ENCODE measurements around the gene MOXD1.
A peak's percentile ranks its signal among the peaks of the same experiment; 100 is the strongest.
"Not testable (repeated sequence)": the region's sequence is repeated elsewhere in the genome, so short reads cannot be mapped to it uniquely, and the experiment has no call there.

MOXD1 gene

DNA sequence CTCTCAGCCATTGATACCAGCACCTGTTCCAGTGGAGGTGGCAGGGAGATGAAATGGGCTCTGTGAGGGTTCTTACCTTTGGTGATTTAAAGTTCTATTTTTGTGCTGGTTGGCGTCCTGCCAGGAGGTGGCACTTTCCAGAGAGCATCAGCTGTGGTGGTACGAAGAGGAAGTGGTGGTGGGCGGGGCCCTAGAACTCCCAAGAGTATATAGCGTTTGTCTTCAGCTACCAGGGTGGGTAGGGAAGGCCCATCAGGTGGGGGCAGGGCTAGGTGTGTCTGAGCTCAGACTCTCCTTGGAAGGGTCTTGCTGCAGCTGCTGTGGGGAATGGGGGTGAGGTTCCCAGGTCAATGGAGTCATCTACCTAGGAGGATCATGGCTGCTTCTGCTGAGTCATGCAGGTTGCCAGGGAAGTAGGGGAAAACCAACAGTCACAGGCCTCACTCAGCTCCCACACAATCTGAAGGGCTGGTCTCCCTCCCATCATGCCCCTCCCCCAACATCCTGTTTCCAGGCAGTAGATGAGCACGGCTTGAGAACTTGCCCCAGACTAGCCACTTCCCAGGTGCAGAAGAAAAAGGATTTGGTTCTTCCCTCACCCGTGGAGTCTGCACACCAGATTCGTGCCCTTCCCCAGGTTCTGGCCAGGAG, 46.6 kb downstream of the MOXD1 start:
- peak in 1 of 3 experiments; percentile 24 for DNase-seq (ENCODE audit: low read depth in 3 of 3)

DNA sequence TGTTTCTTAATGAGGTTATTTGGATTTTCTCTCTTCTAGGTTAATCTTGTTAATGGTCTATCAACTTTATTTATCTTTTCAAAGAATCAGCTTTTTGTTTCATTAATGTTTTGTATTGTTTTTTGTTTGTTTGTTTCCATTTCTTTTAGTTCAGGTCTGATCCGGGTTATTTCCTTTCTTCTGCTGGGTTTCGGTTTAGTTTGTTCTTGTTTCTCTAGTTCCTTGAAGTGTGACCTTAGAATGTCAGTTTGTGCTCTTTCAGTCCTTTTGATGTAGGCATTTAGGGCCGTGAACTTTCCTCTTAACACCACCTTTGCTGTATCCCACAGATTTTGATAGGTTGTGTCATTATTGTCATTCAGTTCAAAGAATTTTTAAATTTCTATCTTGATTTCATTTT, 49.3 kb downstream of the MOXD1 start:
- not testable (repeated sequence) for DNase-seq (ENCODE audit: low read depth in 3 of 3)

DNA sequence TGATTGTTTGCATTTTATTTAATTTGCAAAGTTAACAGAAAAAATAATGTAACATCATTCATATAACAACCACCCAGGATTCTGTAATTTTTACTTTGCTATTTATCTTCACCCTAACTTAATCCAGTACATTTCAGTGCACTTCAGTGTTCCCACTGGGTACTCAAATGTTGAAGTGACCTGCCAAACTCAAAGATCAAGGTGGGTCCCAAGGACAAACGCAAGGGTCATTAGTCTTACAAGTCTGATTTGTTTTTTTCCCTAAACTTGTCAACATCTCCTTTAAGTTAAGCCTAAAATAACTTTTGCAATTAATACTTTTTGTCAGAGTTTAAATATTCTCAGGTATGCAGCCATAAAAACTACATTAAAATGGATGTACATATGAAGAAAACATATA, 53.0 kb downstream of the MOXD1 start:
- DNase-seq (ENCODE audit: low read depth in 3 of 3): no peak

DNA sequence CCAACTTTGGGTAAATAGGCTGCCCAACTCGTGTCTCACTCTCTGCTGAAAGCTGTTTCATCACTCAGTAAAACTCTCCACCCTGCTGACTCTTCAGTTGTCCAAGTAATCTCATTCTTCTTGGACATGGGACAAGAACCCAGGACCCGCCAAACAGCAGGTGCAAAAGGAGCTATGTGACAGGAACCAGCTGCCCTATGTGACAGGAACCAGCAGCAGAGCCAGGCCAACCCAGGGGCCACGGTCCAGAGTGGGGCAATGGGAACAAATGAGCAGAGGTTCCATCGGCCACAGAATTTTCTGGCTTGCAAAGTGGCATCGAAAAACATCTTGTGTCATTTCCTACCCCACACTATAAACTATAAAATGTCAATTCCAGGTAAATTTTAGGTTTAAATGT, 56.5 kb downstream of the MOXD1 start:
- no peak for DNase-seq (ENCODE audit: low read depth in 3 of 3)

GRCh38 chr6:132341646-132342045, 59.6 kb downstream of the MOXD1 start:
- DNase-seq (ENCODE audit: low read depth in 3 of 3): no peak

GRCh38 chr6:132334521-132334885, 66.8 kb downstream of the MOXD1 start:
- no peak for DNase-seq (ENCODE audit: low read depth in 3 of 3)

- no peak for DNase-seq (ENCODE audit: low read depth in 3 of 3)
Measured at GRCh38 chr6:132333639-132334520, 67.4 kb downstream of the MOXD1 start.

GRCh38 chr6:132330759-132331158, 70.5 kb downstream of the MOXD1 start:
- no peak for DNase-seq (ENCODE audit: low read depth in 3 of 3)

GRCh38 chr6:132322398-132322797, 78.9 kb downstream of the MOXD1 start:
- DNase-seq (ENCODE audit: low read depth in 3 of 3): no peak

DNA sequence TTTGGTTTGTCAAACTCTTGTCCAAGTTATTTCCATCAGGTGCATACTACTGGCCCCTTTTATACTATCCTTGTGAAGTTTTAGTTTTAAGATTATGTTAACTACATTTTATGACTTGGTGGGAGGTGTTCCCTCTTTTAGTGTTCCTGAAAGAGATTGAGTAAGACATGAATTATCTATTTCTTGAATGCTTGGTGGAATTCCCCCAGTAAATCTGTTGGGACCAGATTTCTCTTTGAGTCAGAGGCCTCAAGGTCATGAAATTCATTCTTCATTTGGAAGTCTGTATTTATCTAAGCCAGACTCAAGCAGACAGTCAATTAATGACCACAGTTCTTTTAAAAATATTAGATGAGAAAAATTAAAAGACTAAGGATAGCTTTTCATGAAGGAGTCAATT, 81.3 kb downstream of the MOXD1 start:
- no peak for DNase-seq (ENCODE audit: low read depth in 3 of 3)

GRCh38 chr6:132316970-132317369, 84.3 kb downstream of the MOXD1 start:
- no peak for DNase-seq (ENCODE audit: low read depth in 3 of 3)

DNA sequence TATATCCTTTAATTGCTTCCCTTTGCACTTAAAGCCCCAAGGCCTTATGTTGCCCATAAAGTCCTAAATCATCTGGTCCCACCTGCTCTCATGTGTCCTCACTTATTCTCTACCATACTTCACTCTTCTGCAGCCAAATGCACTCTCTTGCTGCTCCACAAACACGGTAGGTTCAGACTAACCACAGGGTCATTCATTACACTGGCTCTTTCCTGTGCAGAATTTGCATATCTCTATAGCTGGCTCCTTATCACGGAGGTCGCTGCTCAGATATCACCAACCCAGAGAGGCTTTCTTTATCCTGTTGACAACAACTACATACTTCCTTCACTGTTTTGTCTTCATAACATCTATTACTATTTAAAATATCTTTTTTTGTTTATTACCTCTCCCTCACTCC, 86.8 kb downstream of the MOXD1 start:
- DNase-seq (ENCODE audit: low read depth in 3 of 3): no peak

DNA sequence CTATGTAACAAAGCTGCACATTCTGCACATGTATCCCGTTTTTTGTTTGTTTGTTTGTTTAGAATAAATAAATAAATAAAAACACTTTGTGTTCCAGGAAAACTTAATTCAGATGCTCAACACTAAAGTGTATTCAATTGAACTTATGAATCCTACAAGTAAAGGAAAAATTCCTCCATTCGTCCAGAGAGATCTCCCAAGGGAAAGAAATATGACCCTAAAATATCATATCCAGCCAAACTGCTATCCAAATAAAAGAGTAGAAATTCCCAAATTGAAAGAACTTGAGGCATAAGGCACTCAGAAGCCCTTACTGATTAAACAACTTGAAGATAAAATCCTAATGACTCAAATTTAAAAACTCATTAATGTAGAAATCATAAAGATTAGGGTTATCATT, 90.4 kb downstream of the MOXD1 start:
- DNase-seq (ENCODE audit: low read depth in 3 of 3): no peak

GRCh38 chr6:132310151-132310550, 91.1 kb downstream of the MOXD1 start:
- not testable (repeated sequence) for DNase-seq (ENCODE audit: low read depth in 3 of 3)

DNA sequence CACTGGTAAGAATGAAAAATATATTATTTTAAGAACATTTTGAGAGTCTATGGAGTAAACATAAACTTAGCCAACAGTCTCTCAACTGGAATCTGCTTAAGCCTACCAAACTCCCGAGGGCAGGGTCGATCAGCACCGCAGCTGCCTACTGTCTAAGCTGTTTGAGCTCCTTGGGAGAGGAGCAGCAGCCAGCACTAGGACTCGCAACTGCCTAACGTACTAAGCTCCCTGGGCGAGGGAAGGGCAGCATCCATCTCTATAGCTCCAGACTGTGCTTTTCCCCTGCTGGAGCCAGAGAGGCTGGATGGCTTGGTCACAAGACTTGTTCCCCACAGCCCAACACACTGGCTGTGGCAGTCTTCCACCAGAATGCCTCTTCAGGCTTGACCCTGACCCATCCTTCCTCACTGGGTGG, 96.4 kb downstream of the MOXD1 start:
- no peak for DNase-seq (ENCODE audit: low read depth in 3 of 3)

- DNase-seq (ENCODE audit: low read depth in 3 of 3): peak in 1 of 3 experiments; percentile 12
Measured at GRCh38 chr6:132300323-132300949, 100.8 kb downstream of the MOXD1 start.

DNA sequence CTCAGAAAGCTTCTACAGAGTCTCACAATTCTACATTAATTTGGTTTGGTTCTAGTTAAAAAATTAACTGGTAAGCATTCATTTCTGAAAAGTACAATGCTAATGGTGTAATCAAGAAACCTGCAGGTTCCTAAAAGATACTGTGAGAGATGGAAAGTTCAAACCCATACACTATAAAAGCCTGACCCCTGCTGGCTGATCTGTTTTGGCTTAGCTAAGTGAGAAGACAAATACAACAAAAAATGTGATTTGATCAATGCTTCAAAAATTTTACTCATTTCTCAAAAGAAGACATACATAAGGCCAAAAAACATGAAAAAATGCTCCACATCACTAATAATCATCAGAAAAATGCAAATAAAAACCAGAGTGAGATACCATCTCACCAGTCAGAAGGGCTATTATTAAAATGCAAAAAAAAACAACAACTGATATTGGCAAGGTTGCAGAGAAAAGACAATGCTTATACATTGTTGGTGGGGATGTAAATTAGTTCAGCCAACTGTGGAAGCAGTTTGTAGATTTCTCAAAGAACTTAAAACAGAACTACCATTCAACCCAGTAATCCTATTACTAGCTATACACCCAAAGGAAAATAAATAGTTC, 102.8 kb downstream of the MOXD1 start:
- peak in 1 of 3 experiments; percentile 17 for DNase-seq (ENCODE audit: low read depth in 3 of 3)

DNA sequence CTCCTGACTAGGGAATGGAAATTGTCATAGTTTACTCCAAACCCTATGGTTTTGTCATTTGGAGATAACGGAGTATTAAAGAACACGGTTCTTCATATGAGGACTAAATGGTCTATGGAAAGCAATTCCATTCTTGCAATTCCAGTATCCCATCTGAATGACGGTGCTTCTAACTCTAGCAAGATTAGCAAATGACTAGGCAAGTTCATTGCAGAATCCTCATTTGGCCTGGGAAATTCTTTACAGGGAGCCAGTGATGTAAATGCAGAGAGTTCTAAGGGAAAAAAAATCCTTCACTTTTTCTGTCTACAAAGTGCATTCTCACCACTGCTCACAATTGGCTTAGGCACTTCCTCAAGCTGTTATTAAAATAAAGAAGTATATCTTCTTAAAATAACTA, 111.5 kb downstream of the MOXD1 start:
- DNase-seq (ENCODE audit: low read depth in 3 of 3): no peak

DNA sequence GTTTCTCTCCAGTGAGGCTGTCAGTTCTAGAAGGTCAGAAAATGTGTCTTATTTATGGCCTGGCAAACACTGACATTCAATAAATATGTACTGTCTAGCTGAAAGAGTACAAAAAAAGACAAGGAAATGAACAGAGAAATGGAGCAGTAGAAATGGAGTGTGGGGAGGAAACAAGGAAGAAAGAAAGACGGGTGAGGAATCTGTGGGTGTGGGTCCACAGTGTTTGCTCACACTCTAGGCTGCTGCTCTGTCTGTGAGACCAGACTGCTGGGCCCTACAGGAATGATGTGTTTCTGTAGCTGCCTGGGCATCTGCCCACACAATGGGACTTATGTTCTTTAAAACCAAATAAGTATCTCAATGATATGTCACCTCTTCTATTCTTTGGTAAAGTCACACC, 114.2 kb downstream of the MOXD1 start:
- no peak for DNase-seq (ENCODE audit: low read depth in 3 of 3)

DNA sequence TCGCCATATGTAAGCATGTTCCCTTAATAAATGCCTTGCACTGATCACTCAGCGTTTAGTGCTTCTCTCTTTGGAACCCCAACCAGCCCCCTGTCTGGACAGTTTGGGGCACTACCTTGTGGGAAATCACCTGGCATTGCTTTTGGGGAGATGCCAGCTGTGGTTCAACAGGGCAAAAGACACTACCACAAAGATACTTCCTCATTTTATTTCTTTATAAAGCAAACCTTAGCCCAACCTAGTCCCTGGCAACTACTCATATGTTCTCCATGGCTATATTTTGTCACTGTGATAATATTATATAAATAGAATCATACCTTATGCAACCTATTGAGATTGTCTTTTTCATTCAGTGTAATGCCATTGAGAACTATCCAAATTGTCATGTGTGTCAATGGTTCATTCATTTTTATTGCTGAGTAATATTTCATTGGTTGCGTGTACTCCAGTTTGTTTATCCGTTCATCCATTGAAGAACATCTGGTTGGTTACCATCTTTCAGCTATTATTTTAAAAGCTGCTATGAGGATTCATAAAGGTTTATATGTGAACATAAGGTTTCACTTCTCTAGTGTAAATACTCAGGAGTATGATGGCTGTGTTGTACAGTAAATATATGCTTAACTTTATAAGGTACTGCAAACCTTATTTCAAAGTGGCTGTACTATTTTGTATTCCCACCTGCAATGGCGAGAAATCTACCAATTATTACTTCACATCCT, 114.8 kb downstream of the MOXD1 start:
- DNase-seq (ENCODE audit: low read depth in 3 of 3): no peak

- DNase-seq (ENCODE audit: low read depth in 3 of 3): no peak
Measured at GRCh38 chr6:132285004-132285780, 116.1 kb downstream of the MOXD1 start.

Data from stimulated activated CD4-positive, alpha-beta T cell treated with anti-CD3 and anti-CD28 coated beads, TNF-alpha, amount 100 ng/mL, for 24 hours (primary cell).